Measurements from ENCODE around the gene TM9SF1.

GRCh38 chr14:24196071-24197055, 1.1 kb upstream of the TM9SF1 start:
- TF ChIP-seq CTCF (IDR thresholded peaks at IDR 0.05; ENCODE audit: low read length) (no peak), EZH2 (IDR thresholded peaks at IDR 0.05; ENCODE audit: borderline replicate concordance, low read length) (no peak)
